Mucosa of descending colon (tissue), 3 donors: Measurements from ENCODE around the gene ESRRA. TPM values are rescaled to one million over a fixed set of nuclear protein-coding genes. Genes with fewer than 3 reads are reported as not detected.

Experiments
- ATAC-seq: fragments of 200-7000 bp; cut with Tn5 transposase; one replicate; pipeline ENCODE4 v1.9.1; 2020; ENCODE audit warnings: mild to moderate bottlenecking, moderate library complexity
- DNase-seq, 3 donors: peaks; one replicate each; pipeline ENCODE4 v3.0.0-alpha.2; 2020
- H3K36me3 ChIP-seq: fragments of 200-600 bp; one replicate; pipeline ENCODE4 v1.8.0; 2021; ENCODE audit warnings: low read depth, mild to moderate bottlenecking
- H3K4me1 ChIP-seq: fragments of 200-600 bp; one replicate; pipeline ENCODE4 v1.8.0; 2021; ENCODE audit warnings: low read depth, mild to moderate bottlenecking
- H3K4me3 ChIP-seq: fragments of 200-600 bp; one replicate; pipeline ENCODE4 v1.8.0; 2021; ENCODE audit warnings: mild to moderate bottlenecking
- H3K9me3 ChIP-seq: fragments of 200-600 bp; one replicate; pipeline ENCODE4 v1.8.0; 2021; ENCODE audit warnings: mild to moderate bottlenecking
- CTCF ChIP-seq: fragments of 200-600 bp; IDR thresholded peaks from one replicate; pipeline ENCODE4 v1.8.0; 2022; ENCODE audit warnings: antibody characterized with exemption, mild to moderate bottlenecking
- intact Hi-C, 2 donors: fragments of 100-400 bp; cut with DNase I in 1 of 2; cut with micrococcal nuclease in 1 of 2; formaldehyde crosslinking; loops; one replicate each; pipeline versions ENCODE4 v1.11.0 to v1.11.1; 2022; cut with DNase I, micrococcal nuclease
- microRNA-seq: library from miRNA; unstranded; fragments of <30 nt; microRNA quantifications from one replicate; pipeline ENCODE4, GENCODE V29; 2019
- total RNA-seq, 3 donors: library from RNA; stranded (reverse); fragmentation: NEBNext Ultra II Directional in 2 of 3; extraction: Animal tissue kit (Norgen Biotek cat#: 25700) in 2 of 3; gene quantifications; one replicate each; pipeline versions ENCODE4 v1.2.1 to v1.2.4, GENCODE V29; 2021 to 2023
- donor health status: DM: no; HTN: no; CAD: no; lungs with moderate emphysema.
- donor health status: DM: no; HTN: no; CAD: no.
- donor health status: DM: no; HTN: yes; CAD: no.

Gene ESRRA
- total RNA-seq, 3 donors from 2014 or later: 126 to 204 (median 183) TPM

GRCh38 chr11:64362339-64362738 lies 57.0 kb downstream of the ESRRA start:
- no peak for TF ChIP-seq CTCF
- no peaks in the 10 kb centered on the region for H3K9me3 ChIP-seq
- H3K4me3 ChIP-seq: no peak overlapping the region
- DNase-seq (no peak), ATAC-seq (no peak)
- peaks cover 12% of the 10 kb centered on the region for H3K36me3 ChIP-seq
- intact Hi-C loops: no loop called here
- H3K4me1 ChIP-seq: peaks cover 22% of the 10 kb centered on the region

- DNase-seq: no peak
- intact Hi-C loops: no loop called here
- ATAC-seq: no peak
- H3K4me1 ChIP-seq: peaks cover 11% of the 10 kb centered on the region
- H3K36me3 ChIP-seq: peaks cover 12% of the 10 kb centered on the region
- no peak overlapping the region for H3K4me3 ChIP-seq
- no peaks in the 10 kb centered on the region for H3K9me3 ChIP-seq
- no peak for TF ChIP-seq CTCF
These were observed 59.1 kb downstream of the ESRRA start for GRCh38 chr11:64364435-64364834.

DNA sequence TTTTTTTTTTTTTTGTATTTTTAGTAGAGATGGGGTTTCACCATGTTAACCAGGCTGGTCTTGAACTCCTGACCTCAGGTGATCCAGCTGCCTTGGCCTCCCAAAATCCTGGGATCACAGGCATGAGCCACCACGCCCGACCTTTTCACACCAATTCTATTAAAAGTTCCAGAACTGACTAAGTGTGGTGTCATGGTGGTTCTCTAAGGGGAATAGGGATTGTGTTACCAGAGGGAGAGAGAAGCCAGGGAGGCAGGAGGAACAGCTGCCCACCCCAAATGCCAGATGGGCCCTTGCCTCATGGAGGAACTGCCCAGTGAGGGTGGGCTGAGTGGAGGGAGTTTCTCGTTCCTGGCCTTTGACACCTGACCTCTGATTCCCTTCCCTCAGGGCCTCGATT lies 59.6 kb downstream of the ESRRA start:
- H3K4me1 ChIP-seq: peaks cover 7% of the 10 kb centered on the region
- H3K36me3 ChIP-seq: peaks cover 12% of the 10 kb centered on the region
- no peaks in the 10 kb centered on the region for H3K9me3 ChIP-seq
- DNase-seq (no peak), ATAC-seq (no peak)
- no peak overlapping the region for H3K4me3 ChIP-seq
- TF ChIP-seq CTCF: no peak
- intact Hi-C loops: no loop called here

Small RNA genes lying within 50 kb of the gene (microRNA-seq; reads per million reads assigned to microRNA genes)
- gene MIR7155: 0.93 reads per million

Other genes with a start within 250 kb of the ESRRA start
- 10 to 100 TPM; 26.7 to 38.7 (median 38.1) TPM for gene MACROD1, start 139.4 kb upstream of the ESRRA start, total RNA-seq
- 100 to 1,000 TPM in 1 of 3 donors, 10 to 100 TPM in 2; 49.4 to 118 (median 80.3) TPM for gene STIP1, start 119.4 kb upstream of the ESRRA start, total RNA-seq
- gene FERMT3, start 98.8 kb upstream of the ESRRA start, total RNA-seq: 10 to 100 TPM; 19.7 to 32.7 (median 26.4) TPM
- 10 to 100 TPM; 50.6 to 55.1 (median 53.1) TPM for gene TRPT1, start 79.3 kb upstream of the ESRRA start, total RNA-seq
- 100 to 1,000 TPM in 2 of 3 donors, 10 to 100 TPM in 1; 81.6 to 137 (median 119) TPM for gene NUDT22, start 79.2 kb upstream of the ESRRA start, total RNA-seq
- 10 to 100 TPM; 43.6 to 57.6 (median 50.7) TPM for gene DNAJC4, start 75.0 kb upstream of the ESRRA start, total RNA-seq
- gene VEGFB, start 70.9 kb upstream of the ESRRA start, total RNA-seq: 100 to 1,000 TPM in 1 of 3 donors, 10 to 100 TPM in 2; 45.3 to 156 (median 45.6) TPM
- 10 to 100 TPM; 67.5 to 91.0 (median 75.8) TPM for gene FKBP2, start 64.4 kb upstream of the ESRRA start, total RNA-seq
- 100 to 1,000 TPM in 1 of 3 donors, 10 to 100 TPM in 2; 73.6 to 142 (median 87.5) TPM for gene PPP1R14B, start 58.6 kb upstream of the ESRRA start, total RNA-seq
- gene PLCB3, start 54.0 kb upstream of the ESRRA start, total RNA-seq: 10 to 100 TPM; 51.1 to 72.1 (median 65.1) TPM
- gene BAD, start 20.9 kb upstream of the ESRRA start, total RNA-seq: 10 to 100 TPM; 56.8 to 90.9 (median 75.4) TPM
- 10 to 100 TPM; 31.2 to 46.7 (median 40.6) TPM for gene GPR137, start 19.7 kb upstream of the ESRRA start, total RNA-seq
- gene KCNK4, start 14.2 kb upstream of the ESRRA start, total RNA-seq: not detected
- not detected for gene CATSPERZ, start 5.2 kb upstream of the ESRRA start, total RNA-seq
- 100 to 1,000 TPM in 1 of 3 donors, 10 to 100 TPM in 2; 48.5 to 122 (median 63.5) TPM for gene TRMT112, start 12.0 kb downstream of the ESRRA start, total RNA-seq
- gene PRDX5, start 12.6 kb downstream of the ESRRA start, total RNA-seq: 100 to 1,000 TPM; 159 to 512 (median 353) TPM
- 10 to 100 TPM; 13.4 to 32.5 (median 28.8) TPM for gene CCDC88B, start 34.7 kb downstream of the ESRRA start, total RNA-seq
- 10 to 100 TPM; 33.6 to 39.8 (median 36.5) TPM for gene RPS6KA4, start 53.6 kb downstream of the ESRRA start, total RNA-seq